Activated naive CD8-positive, alpha-beta T cell (primary cell): ENCODE measurements around the gene TUBB8.

Experiments used
- H3K27ac Mint-ChIP-seq: one replicate; pipeline ENCODE4 v1.8.0; 2021; ENCODE audit warnings: mixed read lengths
- H3K27me3 Mint-ChIP-seq: one replicate; pipeline ENCODE4 v1.8.0; 2021; ENCODE audit warnings: mixed read lengths
- H3K36me3 Mint-ChIP-seq: one replicate; pipeline ENCODE4 v1.8.0; 2021; ENCODE audit warnings: mixed read lengths
- H3K4me1 Mint-ChIP-seq: one replicate; pipeline ENCODE4 v1.8.0; 2021; ENCODE audit warnings: low read depth, mixed read lengths
- H3K4me3 Mint-ChIP-seq: one replicate; pipeline ENCODE4 v1.8.0; 2021; ENCODE audit warnings: mild to moderate bottlenecking, mixed read lengths
- H3K9me3 Mint-ChIP-seq: one replicate; pipeline ENCODE4 v1.8.0; 2021; ENCODE audit warnings: low read depth, mixed read lengths

Gene TUBB8

DNA sequence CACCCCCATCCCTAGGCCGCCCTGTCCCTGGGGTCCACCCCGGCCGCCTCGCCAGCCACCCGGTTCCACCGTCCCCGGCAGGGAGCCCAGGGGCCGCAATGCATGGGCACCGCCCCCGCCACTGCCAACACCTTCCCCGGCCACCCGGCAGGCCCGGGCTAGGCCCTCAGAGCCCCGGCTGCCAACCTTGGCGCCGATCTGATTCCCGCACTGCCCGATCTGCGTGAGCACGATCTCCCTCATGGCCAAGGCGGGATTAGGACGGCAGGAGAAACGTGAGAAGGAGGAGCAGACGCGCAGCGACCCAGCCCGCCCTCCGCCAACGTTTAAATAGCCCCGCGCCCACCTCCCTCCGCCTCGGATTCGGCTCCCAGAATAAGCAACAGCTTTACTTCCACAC lies at the start of gene TUBB8:
Gene TUBB8, minus strand, starts transcription at position 301 of the 400 bp plus-strand sequence. Its CDS starts 58 bp downstream, at position 243.
- Mint-ChIP-seq H3K27ac (no peak within 1 kb of the TSS), H3K4me1 (no peaks in the 10 kb centered on the region), H3K36me3 (no peaks in the 10 kb centered on the region), H3K9me3 (no peaks in the 10 kb centered on the region), H3K4me3 (no peak within 1 kb of the TSS), H3K27me3 (no peaks in the 10 kb centered on the region)

- peaks cover 1% of the 10 kb centered on the region for H3K27me3 Mint-ChIP-seq
These were observed 47.4 kb upstream of the TUBB8 start for GRCh38 chr10:96466-96865.

DNA sequence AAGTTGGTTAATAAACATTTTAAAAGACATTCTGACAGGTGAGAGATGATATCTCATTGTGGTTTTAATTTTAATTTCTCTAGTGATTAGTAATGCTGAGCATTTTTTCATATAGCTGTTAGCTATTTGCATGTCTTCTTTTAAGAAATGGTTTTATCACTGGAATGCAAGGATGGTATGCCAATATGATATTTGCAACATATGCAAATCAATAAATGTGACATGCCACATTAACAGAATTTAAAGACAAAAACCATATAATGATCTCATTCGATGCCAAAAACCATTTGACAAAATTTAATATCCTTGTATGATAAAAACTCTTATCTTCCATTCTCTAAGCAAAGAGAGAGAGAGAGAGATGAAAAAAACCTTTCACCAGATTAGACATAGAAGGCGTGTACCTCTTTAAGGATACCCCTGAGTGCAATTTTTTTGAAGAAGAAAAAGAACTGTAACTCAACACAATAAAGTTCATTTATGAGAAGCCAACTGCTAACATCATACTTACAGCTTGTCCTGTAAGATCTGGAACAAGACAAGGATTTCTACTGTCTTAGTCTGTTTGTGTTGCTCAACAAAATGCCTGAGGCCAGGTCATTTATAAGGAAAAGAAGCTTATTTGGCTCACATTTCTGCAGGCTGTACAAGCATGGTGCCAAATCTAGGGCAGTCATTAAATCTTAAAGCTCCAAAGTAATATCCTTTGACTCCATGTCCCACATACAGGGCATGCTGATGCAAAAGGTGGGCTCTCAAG lies 46.4 kb upstream of the TUBB8 start:
- H3K4me3 Mint-ChIP-seq, result no peak overlapping the region
- no peaks in the 10 kb centered on the region for H3K4me1 Mint-ChIP-seq
- H3K9me3 Mint-ChIP-seq, result peaks cover 24% of the 10 kb centered on the region
- no peak overlapping the region for H3K27ac Mint-ChIP-seq
- H3K36me3 Mint-ChIP-seq, result peaks cover 9% of the 10 kb centered on the region
- H3K27me3 Mint-ChIP-seq, result peaks cover 1% of the 10 kb centered on the region

More at GRCh38 chr10:96466-96865, 47.4 kb upstream of the TUBB8 start:
- Mint-ChIP-seq H3K27ac (no peak overlapping the region), H3K4me1 (no peaks in the 10 kb centered on the region), H3K36me3 (peaks cover 9% of the 10 kb centered on the region), H3K4me3 (no peak overlapping the region), H3K9me3 (peaks cover 24% of the 10 kb centered on the region)

DNA sequence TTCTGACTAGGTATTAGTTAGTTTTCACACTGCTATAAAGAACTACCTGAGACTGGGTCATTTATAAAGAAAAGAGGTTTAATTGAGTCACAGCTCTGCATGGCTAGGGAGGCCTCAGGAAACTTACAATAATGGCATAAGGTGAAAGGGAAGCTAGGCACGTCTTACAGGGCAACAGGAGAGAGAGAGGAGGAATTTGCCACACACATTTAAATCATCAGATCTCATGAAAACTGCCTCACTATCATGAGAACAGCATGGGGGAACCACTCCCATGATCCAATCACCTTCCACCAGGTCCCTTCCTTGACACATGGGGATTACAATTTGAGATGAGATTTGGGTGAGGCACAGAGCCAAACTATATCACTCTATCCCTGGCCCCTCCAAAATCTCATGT lies 45.5 kb upstream of the TUBB8 start:
- Mint-ChIP-seq H3K4me3 (no peak overlapping the region), H3K4me1 (no peaks in the 10 kb centered on the region), H3K9me3 (peaks cover 24% of the 10 kb centered on the region), H3K27me3 (no peaks in the 10 kb centered on the region), H3K36me3 (peaks cover 9% of the 10 kb centered on the region), H3K27ac (no peak overlapping the region)

DNA sequence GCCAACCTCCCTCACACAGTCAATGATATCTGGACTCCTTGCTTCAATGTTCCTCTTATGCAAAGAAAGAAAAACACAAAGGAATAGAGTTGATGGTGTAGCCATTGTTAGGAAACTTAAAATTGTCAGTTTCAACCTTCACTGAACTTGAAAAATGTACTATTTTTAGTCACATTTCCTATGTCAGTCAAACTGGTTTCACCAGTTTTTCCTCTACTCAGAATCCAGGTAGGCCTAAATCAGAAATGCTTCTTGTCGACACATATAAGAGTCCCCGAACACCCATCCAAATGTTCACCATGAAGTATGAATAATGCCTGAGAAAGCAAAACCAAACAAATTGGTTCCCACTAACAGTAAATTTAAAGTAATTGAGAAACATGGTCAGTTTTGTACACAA lies 43.8 kb upstream of the TUBB8 start:
- H3K4me3 Mint-ChIP-seq, result no peak overlapping the region
- no peaks in the 10 kb centered on the region for H3K27me3 Mint-ChIP-seq
- H3K9me3 Mint-ChIP-seq, result peaks cover 24% of the 10 kb centered on the region
- H3K27ac Mint-ChIP-seq, result no peak overlapping the region
- peaks cover 9% of the 10 kb centered on the region for H3K36me3 Mint-ChIP-seq
- H3K4me1 Mint-ChIP-seq, result no peaks in the 10 kb centered on the region

DNA sequence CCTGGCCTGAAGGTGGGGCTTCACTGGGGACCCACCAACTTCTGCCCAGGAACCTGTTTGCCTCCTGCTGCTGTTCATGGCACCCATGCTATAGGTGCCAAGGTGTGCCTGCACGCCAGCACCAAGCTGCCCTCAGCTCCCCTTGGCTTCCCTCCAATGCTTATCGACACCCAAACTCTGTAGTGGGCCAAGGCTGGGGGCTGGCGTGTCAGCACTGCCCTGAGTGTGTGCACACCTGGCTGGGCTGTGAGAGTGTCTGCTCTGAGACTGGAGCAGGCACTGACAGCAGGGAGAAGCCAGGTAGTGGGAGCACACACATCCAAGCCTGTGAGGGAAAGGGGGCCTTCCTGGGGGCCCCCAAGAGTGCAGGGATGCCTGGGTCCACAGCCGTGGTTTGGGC lies 43.1 kb upstream of the TUBB8 start:
- no peaks in the 10 kb centered on the region for H3K27me3 Mint-ChIP-seq
- H3K4me1 Mint-ChIP-seq, result peaks cover 1% of the 10 kb centered on the region
- no peak overlapping the region for H3K27ac Mint-ChIP-seq
- H3K36me3 Mint-ChIP-seq, result peaks cover 7% of the 10 kb centered on the region
- peaks cover 20% of the 10 kb centered on the region for H3K9me3 Mint-ChIP-seq
- no peak overlapping the region for H3K4me3 Mint-ChIP-seq

DNA sequence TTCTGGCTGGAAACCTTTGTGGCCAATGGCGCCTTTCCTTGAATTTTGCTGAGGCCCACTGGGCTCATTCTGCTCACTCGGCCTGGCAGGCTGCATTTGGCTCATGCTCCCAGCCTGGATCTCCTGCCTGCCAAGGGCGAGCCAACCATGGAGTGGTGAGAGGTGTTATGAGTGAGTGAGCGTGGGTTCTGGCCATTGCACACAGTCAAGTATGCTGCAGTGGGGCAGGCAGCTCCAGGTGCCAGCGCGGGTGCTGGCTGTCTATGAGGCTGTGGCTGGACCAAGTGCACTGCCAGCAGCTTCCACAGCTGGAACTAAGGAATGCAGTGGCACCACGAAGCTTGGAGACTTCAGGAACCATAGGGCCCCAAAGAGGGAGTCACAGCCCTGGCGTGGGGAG lies 42.2 kb upstream of the TUBB8 start:
- H3K36me3 Mint-ChIP-seq, result peaks cover 3% of the 10 kb centered on the region
- peaks cover 2% of the 10 kb centered on the region for H3K27me3 Mint-ChIP-seq
- H3K27ac Mint-ChIP-seq, result no peak overlapping the region
- H3K4me3 Mint-ChIP-seq, result no peak overlapping the region
- peaks cover 15% of the 10 kb centered on the region for H3K9me3 Mint-ChIP-seq
- peaks cover 3% of the 10 kb centered on the region for H3K4me1 Mint-ChIP-seq

DNA sequence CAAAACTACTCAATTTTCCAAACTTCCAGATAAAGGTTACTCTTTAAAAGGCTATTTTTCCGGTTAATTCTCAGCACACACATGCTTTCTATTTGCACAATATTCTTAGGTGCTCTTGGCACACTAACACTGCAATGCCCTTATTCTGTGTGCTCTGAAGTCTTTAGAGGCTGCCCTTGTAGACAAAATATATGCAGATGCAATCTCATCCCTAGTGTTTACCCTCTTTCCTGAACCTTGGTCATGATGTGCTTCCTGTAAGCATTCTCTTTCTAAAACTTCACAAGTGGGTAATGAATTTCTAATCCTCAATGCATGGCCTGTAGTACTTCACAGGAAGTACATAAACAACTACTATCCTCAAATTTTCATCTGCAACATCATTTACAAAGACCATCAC lies 41.1 kb upstream of the TUBB8 start:
- Mint-ChIP-seq H3K9me3 (peaks cover 10% of the 10 kb centered on the region), H3K4me1 (peaks cover 3% of the 10 kb centered on the region), H3K36me3 (no peaks in the 10 kb centered on the region), H3K27ac (no peak overlapping the region), H3K4me3 (no peak overlapping the region), H3K27me3 (peaks cover 2% of the 10 kb centered on the region)

- Mint-ChIP-seq H3K27me3 (peaks cover 2% of the 10 kb centered on the region), H3K4me3 (no peak overlapping the region), H3K36me3 (no peaks in the 10 kb centered on the region), H3K27ac (no peak overlapping the region), H3K9me3 (peaks cover under 1% of the 10 kb centered on the region), H3K4me1 (peaks cover 3% of the 10 kb centered on the region)
These were observed 40.2 kb upstream of the TUBB8 start for GRCh38 chr10:89248-89647.

- H3K27ac Mint-ChIP-seq, result no peak overlapping the region
- no peaks in the 10 kb centered on the region for H3K9me3 Mint-ChIP-seq
- H3K27me3 Mint-ChIP-seq, result peaks cover 2% of the 10 kb centered on the region
- peaks cover 3% of the 10 kb centered on the region for H3K4me1 Mint-ChIP-seq
- no peaks in the 10 kb centered on the region for H3K36me3 Mint-ChIP-seq
- no peak overlapping the region for H3K4me3 Mint-ChIP-seq
These were observed 39.2 kb upstream of the TUBB8 start for GRCh38 chr10:88253-88652.

- no peak overlapping the region for H3K27ac Mint-ChIP-seq
- no peaks in the 10 kb centered on the region for H3K36me3 Mint-ChIP-seq
- H3K4me1 Mint-ChIP-seq, result peaks cover 3% of the 10 kb centered on the region
- peaks cover 2% of the 10 kb centered on the region for H3K27me3 Mint-ChIP-seq
- H3K4me3 Mint-ChIP-seq, result no peak overlapping the region
- H3K9me3 Mint-ChIP-seq, result no peaks in the 10 kb centered on the region
These were observed 38.3 kb upstream of the TUBB8 start for GRCh38 chr10:87177-88080.

DNA sequence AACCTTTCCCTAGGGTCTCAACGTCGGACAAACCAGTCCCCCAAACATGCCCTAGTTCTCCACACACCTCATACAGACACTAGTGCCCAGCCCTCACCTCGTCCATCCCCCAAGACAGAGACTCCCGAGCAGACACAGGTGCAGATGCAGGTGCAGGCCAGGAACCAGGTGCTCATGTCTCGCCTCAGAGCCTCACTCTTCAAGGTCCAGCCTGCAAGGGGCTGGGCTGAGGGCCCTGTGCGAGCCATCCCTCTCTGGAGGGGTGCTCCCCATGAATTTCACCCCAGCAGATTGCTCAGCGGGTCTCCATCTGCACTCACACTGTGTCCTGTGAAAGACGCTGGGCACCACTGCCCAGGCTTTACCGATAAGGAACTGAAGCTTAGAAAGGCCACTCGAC lies 36.9 kb upstream of the TUBB8 start:
- H3K4me1 Mint-ChIP-seq, result peaks cover 3% of the 10 kb centered on the region
- H3K27me3 Mint-ChIP-seq, result peaks cover 2% of the 10 kb centered on the region
- H3K9me3 Mint-ChIP-seq, result no peaks in the 10 kb centered on the region
- H3K4me3 Mint-ChIP-seq, result no peak overlapping the region
- H3K27ac Mint-ChIP-seq, result no peak overlapping the region
- H3K36me3 Mint-ChIP-seq, result no peaks in the 10 kb centered on the region

GRCh38 chr10:85044-85443 lies 35.9 kb upstream of the TUBB8 start:
- Mint-ChIP-seq H3K27ac (no peak overlapping the region), H3K4me3 (no peak overlapping the region), H3K27me3 (peaks cover 2% of the 10 kb centered on the region), H3K36me3 (no peaks in the 10 kb centered on the region), H3K9me3 (no peaks in the 10 kb centered on the region), H3K4me1 (peaks cover 3% of the 10 kb centered on the region)

DNA sequence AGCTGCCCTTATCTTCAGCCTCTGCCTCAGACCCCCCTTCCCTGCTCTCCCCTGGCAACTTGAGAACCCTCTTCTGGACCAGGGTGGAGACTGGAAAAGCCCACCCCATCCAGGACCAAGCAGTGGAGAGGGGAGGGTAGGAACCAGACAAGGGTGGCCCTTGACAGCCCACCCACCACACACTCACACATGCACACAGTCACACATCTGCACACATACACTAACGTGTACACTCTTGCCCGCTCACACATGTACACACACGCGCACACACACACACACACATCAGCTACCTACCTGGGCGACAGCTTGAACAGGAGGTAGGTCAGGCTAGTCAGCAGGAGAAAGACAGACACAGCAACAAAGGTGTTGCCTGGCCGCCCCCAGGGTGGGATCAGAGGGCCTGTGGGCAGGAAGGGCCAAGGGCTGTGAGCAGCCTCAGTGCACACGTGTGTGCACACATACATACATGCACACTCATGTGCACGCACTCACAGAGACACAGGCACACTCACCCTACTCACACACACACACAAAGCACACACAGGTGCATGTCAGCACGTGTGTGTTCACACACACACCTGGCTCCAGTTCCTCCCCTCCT lies 34.9 kb upstream of the TUBB8 start:
- Mint-ChIP-seq H3K9me3 (no peaks in the 10 kb centered on the region), H3K36me3 (no peaks in the 10 kb centered on the region), H3K27ac (no peak overlapping the region), H3K4me1 (peaks cover 3% of the 10 kb centered on the region), H3K4me3 (no peak overlapping the region), H3K27me3 (peaks cover 4% of the 10 kb centered on the region)

DNA sequence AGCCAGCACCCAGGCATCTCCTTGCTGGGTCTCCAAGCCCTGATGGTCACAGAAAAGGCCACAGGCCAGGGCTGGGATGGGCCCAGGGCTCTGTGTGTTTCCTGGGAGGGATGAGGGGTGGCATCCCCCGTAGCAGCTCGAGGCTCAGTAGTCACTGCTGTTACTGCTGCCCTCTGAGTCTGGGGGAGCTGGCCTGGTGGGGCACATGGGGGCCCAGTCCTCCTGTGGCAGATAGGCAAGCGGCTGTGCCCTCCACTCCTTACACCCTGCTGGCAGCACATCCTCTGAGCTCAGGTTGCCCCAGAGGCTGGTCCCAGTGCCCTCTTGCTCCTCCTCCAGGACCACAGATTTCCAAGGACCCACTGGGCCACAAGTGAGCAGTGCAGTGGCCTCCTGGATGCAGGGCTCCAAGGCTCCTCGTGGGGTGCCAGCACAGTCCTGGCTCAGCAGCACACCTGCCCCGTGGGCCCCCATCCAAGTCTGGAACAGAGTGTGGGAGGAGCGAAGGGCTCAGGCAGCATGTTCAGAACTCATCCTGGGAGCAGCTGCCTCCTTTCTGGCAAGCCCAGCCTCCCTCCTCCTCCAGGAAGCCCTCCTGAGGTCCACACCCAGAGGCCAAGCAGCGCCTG lies 31.5 kb upstream of the TUBB8 start:
- H3K4me1 Mint-ChIP-seq, result no peaks in the 10 kb centered on the region
- no peaks in the 10 kb centered on the region for H3K9me3 Mint-ChIP-seq
- peaks cover 9% of the 10 kb centered on the region for H3K27me3 Mint-ChIP-seq
- H3K36me3 Mint-ChIP-seq, result no peaks in the 10 kb centered on the region
- no peak overlapping the region for H3K4me3 Mint-ChIP-seq
- no peak overlapping the region for H3K27ac Mint-ChIP-seq
